ENCODE data around the gene BRCA1.
A peak's percentile ranks its signal among the peaks of the same experiment; 100 is the strongest.

Gene BRCA1

DNA sequence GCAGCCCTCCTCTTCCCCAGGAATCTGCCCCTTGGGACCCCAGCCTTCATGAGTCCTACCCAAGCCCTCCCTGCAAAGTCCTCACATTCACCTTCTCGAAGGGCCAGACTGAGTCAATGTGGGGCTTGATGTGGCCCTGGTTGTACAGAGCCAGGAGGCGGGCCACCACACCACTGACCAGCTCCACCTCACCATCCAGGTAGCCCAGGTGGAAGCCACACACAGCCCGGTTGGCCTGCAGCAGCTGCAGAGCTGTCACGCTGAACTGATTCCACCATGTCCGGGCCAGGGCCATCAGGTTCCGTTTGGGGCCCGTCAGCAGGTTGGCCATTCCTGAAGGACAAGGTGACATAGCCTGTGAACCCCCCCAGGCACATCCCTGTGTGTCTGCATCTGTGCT is 108.9 kb downstream of the BRCA1 start:
- no peak for TF ChIP-seq POLR2A (IDR thresholded peaks at IDR 0.05; ENCODE audit: extremely low read depth, insufficient read length)
- TF ChIP-seq, protein P1, sequence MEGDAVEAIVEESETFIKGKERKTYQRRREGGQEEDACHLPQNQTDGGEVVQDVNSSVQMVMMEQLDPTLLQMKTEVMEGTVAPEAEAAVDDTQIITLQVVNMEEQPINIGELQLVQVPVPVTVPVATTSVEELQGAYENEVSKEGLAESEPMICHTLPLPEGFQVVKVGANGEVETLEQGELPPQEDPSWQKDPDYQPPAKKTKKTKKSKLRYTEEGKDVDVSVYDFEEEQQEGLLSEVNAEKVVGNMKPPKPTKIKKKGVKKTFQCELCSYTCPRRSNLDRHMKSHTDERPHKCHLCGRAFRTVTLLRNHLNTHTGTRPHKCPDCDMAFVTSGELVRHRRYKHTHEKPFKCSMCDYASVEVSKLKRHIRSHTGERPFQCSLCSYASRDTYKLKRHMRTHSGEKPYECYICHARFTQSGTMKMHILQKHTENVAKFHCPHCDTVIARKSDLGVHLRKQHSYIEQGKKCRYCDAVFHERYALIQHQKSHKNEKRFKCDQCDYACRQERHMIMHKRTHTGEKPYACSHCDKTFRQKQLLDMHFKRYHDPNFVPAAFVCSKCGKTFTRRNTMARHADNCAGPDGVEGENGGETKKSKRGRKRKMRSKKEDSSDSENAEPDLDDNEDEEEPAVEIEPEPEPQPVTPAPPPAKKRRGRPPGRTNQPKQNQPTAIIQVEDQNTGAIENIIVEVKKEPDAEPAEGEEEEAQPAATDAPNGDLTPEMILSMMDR (IDR thresholded peaks at IDR 0.05; ENCODE audit: low read depth, low read length): no peak
- TF ChIP-seq MYC (IDR thresholded peaks at IDR 0.05; ENCODE audit: low read depth, low read length): no peak
- TF ChIP-seq, protein P2, sequence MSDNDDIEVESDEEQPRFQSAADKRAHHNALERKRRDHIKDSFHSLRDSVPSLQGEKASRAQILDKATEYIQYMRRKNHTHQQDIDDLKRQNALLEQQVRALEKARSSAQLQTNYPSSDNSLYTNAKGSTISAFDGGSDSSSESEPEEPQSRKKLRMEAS (IDR thresholded peaks at IDR 0.05; ENCODE audit: low read depth, low read length): no peak
- no peak for DNase-seq (ENCODE audit: low read depth)
- H3K4me3 ChIP-seq (ENCODE audit: low read depth, low read length): no peak overlapping the region

DNA sequence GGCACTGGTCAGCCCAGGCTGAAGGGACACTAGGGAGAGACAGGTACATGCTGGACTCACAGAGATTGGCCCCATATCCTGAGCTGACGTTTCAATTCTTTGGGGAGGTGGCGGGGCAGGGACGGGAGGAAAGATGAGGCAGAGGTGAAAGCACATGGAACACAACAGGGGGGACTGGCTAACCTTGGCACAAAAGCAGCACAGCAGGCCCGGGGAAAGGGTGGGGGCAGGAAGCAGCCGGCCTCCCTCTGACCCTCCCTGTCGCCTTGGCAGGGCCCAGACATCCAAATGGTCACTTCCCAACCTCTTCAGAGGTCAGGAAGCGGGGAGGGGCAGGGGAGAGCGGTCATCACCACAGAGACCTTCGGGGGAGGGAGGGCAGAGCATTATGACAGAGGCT is 109.6 kb downstream of the BRCA1 start:
- no peak overlapping the region for H3K4me3 ChIP-seq (ENCODE audit: low read depth, low read length)
- TF ChIP-seq, protein P1 (IDR thresholded peaks at IDR 0.05; ENCODE audit: low read depth, low read length): no peak
- no peak for TF ChIP-seq MYC (IDR thresholded peaks at IDR 0.05; ENCODE audit: low read depth, low read length)
- no peak for TF ChIP-seq POLR2A (IDR thresholded peaks at IDR 0.05; ENCODE audit: extremely low read depth, insufficient read length)
- TF ChIP-seq, protein P2 (IDR thresholded peaks at IDR 0.05; ENCODE audit: low read depth, low read length): no peak
- DNase-seq (ENCODE audit: low read depth): peak; percentile 43

DNA sequence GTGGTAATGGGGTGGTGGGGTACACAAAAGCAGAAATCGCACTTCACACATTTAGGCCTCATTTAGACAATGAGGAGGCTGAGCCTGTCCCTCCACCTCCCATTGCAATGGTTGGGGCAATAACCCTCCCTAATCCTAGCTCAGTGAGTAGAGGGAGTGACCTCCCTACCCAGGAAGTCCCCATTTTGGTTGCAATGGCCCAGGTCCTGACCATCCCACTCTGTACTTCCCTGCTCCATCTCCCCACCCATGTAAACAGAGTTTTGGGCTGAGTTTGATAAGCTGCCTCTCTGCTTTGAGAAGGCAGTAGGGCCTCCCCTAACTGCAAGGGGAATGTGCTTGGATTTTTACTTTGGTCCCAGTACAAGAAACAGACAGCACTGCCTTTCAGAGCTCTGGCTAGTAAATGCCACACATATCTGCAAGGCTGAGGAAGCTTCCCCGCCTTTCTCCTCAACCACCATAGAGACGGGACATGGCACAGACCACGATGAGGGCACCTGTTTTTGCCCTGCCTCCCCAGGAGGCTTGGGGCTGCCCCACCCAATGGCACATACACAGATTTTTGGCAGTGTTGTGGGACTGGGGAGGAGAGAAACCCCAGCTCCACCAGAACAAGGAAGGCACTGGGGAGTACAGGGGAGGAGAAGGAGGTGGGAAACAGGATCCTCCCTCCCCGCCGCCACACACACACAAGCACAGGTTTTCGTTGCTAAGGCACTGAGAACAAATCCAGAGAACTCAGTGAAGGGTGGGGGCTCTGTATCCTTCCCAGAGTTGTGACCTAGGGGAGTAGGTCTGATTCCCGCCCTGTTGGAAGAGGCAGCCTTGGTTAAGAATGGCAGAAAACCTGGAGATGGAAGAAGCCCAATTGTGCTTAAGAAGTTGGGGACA is 110.3 kb downstream of the BRCA1 start:
- no peak overlapping the region for H3K4me3 ChIP-seq (ENCODE audit: low read depth, low read length)
- no peak for DNase-seq (ENCODE audit: low read depth)
- TF ChIP-seq POLR2A (IDR thresholded peaks at IDR 0.05; ENCODE audit: extremely low read depth, insufficient read length): no peak
- TF ChIP-seq, protein P2 (IDR thresholded peaks at IDR 0.05; ENCODE audit: low read depth, low read length): no peak
- TF ChIP-seq, protein P1 (IDR thresholded peaks at IDR 0.05; ENCODE audit: low read depth, low read length): no peak
- TF ChIP-seq MYC (IDR thresholded peaks at IDR 0.05; ENCODE audit: low read depth, low read length): no peak

DNA sequence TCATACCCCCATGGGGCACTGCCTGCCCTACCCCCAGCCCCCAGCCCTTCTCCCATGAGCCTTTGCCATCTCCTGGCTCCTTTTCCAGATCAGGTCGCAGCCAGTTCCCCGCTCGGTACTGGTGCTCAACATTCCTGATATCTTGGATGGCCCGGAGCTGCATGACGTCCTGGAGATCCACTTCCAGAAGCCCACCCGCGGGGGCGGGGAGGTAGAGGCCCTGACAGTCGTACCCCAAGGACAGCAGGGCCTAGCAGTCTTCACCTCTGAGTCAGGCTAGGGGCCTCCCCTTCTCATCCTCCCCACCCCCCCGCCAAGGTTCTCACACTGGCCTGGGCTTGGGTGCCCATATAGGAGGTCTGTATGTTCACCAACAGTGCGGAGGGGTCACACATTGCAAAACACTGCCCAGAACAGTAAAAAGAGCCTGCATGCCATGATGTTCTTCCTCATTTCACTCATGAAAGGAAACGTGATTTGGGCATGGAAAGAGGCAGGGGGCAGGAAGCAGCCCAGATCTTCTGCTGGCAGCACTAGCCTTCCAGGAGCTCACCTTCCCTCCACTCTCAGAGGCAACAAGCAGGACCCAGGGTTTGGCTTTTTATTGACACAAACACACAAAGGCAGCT is 111.0 kb downstream of the BRCA1 start:
- DNase-seq (ENCODE audit: low read depth): peak; percentile 84
- TF ChIP-seq, protein P1 (IDR thresholded peaks at IDR 0.05; ENCODE audit: low read depth, low read length): no peak
- TF ChIP-seq, protein P2 (IDR thresholded peaks at IDR 0.05; ENCODE audit: low read depth, low read length): no peak
- no peak for TF ChIP-seq MYC (IDR thresholded peaks at IDR 0.05; ENCODE audit: low read depth, low read length)
- TF ChIP-seq POLR2A (IDR thresholded peaks at IDR 0.05; ENCODE audit: extremely low read depth, insufficient read length): no peak
- H3K4me3 ChIP-seq (ENCODE audit: low read depth, low read length): no peak overlapping the region

DNA sequence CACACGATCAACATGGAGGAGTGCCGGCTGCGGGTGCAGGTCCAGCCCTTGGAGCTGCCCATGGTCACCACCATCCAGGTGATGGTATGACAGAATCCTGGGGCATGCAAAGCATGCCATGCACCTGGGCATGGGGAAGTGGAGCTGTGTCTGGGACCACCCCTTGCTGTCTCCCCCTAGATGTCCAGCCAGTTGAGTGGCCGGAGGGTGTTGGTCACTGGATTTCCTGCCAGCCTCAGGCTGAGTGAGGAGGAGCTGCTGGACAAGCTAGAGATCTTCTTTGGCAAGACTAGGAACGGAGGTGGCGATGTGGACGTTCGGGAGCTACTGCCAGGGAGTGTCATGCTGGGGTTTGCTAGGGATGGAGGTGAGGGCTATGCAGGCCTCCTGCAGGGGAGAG is 111.9 kb downstream of the BRCA1 start:
- DNase-seq (ENCODE audit: low read depth): no peak
- TF ChIP-seq, protein P1 (IDR thresholded peaks at IDR 0.05; ENCODE audit: low read depth, low read length): no peak
- TF ChIP-seq POLR2A (IDR thresholded peaks at IDR 0.05; ENCODE audit: extremely low read depth, insufficient read length): no peak
- TF ChIP-seq MYC (IDR thresholded peaks at IDR 0.05; ENCODE audit: low read depth, low read length): no peak
- no peak overlapping the region for H3K4me3 ChIP-seq (ENCODE audit: low read depth, low read length)
